NCI-H1417 (cell line): Measurements from ENCODE around the gene TTLL9.

Experiments
- DNase-seq, 3 experiments: peaks; one replicate each; lab custom pipeline; 2025; lab: John Stamatoyannopoulos, UW

TTLL9 gene

GRCh38 chr20:31836853-31837608 is 33.4 kb upstream of the TTLL9 start:
- no peak for DNase-seq

GRCh38 chr20:31837896-31838397 is 32.5 kb upstream of the TTLL9 start:
- DNase-seq, result no peak

- DNase-seq, result no peak
Measured at GRCh38 chr20:31838646-31839292, 31.7 kb upstream of the TTLL9 start.

GRCh38 chr20:31839782-31840487 is 30.5 kb upstream of the TTLL9 start:
- no peak for DNase-seq

- no peak for DNase-seq
Measured at GRCh38 chr20:31840906-31841816, 29.3 kb upstream of the TTLL9 start.

- no peak for DNase-seq
Measured at GRCh38 chr20:31841928-31842327, 28.5 kb upstream of the TTLL9 start.

GRCh38 chr20:31842471-31843157 is 27.8 kb upstream of the TTLL9 start:
- DNase-seq, result no peak

GRCh38 chr20:31843288-31843687 is 27.1 kb upstream of the TTLL9 start:
- DNase-seq, result no peak

- no peak for DNase-seq
Measured at GRCh38 chr20:31843881-31844280, 26.6 kb upstream of the TTLL9 start.

- no peak for DNase-seq
Measured at GRCh38 chr20:31844737-31845299, 25.6 kb upstream of the TTLL9 start.

- no peak for DNase-seq
Measured at GRCh38 chr20:31845300-31845863, 25.1 kb upstream of the TTLL9 start, which contains the start of gene FOXS1. FOXS1 (minus strand) TSS chr20:31845604; CDS start chr20:31845542, 62 bp downstream.

GRCh38 chr20:31846793-31847138 is 23.7 kb upstream of the TTLL9 start:
- no peak for DNase-seq

- DNase-seq, result no peak
Measured at GRCh38 chr20:31848088-31848999, 22.1 kb upstream of the TTLL9 start.

GRCh38 chr20:31849306-31849930 is 21.0 kb upstream of the TTLL9 start:
- peak; percentile 68 to 86 (median 84) for DNase-seq

GRCh38 chr20:31851240-31851955 is 19.0 kb upstream of the TTLL9 start:
- DNase-seq, result no peak

GRCh38 chr20:31853481-31853880 is 17.0 kb upstream of the TTLL9 start:
- no peak for DNase-seq

GRCh38 chr20:31856516-31856915 is 13.9 kb upstream of the TTLL9 start:
- DNase-seq, result no peak
